HG02571 (cell line): Measurements from ENCODE around the gene EFCAB8.
"Not testable (repeated sequence)": the region's sequence is repeated elsewhere in the genome, so short reads cannot be mapped to it uniquely, and the experiment has no call there.

Experiments
- ATAC-seq: cut with Tn5 transposase; IDR thresholded peaks from one replicate; pipeline ENCODE4 v1.9.1; 2021; ENCODE audit warnings: mild to moderate bottlenecking, moderate library complexity; ENCODE audit not compliant: unreplicated experiment

Gene EFCAB8

DNA sequence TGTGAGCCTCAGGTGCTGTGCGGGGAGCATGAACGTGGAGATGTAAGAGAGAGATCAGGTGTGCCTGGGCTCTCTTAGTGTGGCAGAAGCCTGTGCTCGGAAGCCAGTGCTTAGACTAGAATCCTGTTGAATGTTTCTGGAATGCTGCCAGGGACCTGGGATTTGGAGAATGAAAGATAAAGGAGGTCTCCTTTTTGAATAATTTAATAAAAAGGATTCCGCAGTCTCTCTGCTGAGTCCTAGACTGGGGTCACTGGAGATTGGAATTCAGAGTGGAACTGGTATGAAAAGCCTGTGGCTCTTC lies 18.8 kb upstream of the EFCAB8 start:
- no peak for ATAC-seq

DNA sequence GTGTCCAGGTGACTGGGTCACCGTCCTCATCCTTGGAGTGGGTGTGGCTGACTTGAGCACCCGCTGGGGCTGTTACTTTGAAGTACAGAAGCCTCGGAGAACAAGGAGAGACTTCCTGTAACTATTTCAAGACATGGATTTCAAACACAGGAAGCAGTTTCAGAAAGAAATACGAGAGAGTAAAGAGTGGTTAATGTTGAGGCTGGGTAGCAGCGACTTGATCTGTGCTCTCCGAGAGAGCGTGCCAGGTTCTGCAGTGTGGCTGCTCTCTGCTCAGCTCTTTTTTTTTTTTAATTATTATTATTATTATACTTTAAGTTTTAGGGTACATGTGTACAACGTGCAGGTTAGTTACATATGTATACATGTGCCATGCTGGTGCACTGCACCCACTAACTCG lies 17.5 kb upstream of the EFCAB8 start:
- no peak for ATAC-seq

DNA sequence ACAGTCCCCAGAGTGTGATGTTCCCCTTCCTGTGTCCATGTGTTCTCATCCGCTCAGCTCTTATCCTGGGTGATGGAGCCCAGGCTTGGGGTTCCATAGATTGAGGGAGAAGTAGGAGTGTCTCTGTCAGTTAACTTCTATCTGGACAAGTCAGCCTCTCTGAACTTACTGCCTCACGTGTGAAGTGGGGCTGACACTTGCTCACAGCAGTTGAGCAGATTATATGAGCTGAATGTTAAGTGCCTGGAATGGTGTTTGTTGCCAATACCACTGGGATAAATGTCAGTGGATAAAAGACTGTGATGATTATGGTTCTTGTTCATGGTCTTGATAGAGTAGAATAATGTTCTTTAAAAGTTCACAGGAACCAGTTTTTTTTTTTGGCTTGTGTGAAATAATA lies 17.1 kb upstream of the EFCAB8 start:
- ATAC-seq = no peak

DNA sequence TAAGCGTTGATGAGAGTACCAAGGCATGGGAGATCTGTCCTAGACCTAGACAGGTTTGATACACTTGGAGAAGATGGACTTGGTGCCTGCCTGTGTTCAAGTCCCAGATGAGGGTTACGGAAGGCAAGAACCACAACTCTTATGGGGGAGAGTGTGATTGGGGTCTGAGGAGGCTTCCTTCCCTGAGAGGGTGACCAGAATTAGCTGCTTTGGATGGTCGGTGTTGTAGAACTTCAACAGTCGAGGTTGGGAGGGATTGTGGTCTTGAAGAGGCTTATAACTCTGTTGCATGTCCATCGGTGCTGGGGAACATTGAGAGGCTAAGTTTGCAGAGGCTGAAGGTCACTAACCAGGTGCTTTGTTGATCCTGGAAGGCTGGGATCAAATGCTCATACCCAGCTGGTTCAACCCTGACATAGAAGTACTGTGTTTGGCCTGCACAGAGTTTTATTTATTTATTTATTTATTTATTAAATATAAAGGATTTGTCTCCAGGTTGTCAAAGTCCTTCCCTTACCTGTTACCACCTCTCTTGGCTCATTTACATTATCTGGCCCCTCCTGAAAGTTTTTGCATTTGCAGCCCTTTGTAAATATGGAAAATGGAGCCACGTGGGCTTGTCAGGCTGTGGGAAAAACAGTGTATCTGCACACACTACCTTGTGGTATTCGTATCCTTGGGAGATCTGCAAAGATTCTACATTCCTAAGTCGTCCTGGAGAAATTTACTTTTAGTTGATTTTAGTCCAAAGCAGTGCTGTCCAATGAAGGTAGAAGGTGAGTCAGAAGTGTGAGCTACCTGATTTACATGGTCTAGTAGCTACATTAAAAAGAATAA lies 15.8 kb upstream of the EFCAB8 start:
- ATAC-seq = no peak

DNA sequence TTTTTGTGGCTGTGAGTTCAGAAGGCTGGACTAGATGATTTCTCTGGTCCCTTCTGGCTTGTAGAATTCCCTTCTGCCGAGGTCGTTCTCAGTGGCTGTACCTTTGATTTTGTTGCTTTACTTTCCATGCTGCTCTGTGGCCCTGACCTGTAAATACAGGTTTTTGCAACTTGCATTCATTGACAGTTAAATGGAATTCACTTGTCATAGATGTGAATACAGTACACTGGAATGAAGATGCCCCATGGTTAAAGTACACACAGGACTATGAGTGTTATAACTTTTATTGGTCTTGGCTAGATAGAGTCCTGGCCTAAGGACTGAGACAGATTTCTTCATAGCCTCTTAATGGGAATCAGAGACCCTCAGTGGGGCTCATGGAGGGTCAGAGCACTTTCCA lies 12.9 kb upstream of the EFCAB8 start:
- ATAC-seq = no peak

DNA sequence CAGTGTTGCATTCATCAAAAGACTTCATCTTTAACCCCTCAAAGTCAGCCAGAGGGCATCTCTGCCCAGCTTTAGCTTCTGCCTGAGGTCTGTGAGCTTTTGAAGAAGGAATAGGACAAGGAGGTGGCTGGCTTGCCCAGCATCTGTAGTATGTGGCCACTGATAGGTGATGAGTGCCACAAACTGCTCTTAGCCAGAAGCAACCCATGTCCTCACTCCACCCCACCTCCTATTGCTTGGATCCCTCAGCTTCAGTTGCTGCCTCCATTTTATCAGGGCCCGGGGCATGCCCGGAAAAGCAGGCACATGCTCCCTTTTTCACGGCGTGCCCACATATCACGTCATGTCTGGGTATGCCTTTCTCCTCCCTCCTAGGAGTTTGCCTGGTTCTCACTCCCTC lies 11.9 kb upstream of the EFCAB8 start:
- no peak for ATAC-seq

DNA sequence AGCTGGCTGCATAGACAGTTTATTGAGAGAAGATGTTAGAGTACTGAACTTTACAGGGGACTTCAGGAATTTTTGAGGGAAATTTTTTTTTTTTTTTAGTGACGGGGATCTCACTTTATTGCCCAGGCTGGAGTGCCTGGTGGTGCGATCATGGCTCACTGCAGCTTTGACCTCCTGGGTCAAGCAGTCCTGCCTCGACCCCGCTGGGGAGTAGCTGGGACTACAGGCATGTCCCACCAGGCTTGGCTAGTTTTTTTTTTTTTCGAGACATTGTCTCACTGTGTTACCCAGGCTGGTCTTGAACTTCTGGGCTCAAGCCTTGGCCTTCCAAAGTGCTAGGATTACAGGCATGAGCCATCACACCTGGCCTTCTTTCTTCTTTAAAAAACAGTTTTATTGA lies 10.8 kb upstream of the EFCAB8 start:
- no peak for ATAC-seq

DNA sequence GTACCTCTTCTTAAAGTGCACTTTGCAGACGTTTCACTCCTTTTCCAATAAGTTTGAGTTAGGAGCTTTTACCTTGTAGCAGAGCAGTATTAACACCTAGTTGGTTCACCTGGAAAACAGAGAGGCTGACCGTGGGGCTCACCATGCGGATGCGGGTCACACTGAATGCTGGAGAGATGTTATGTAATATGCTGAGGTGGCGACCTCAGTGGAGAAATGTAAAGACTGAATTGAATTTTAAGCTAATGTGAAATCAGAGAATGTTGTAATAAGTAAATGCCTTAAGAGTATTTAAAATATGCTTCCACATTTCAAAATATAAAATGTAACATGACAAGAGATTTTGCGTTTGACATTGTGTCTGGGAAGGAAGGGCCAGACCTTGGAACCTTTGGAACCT lies 9.9 kb upstream of the EFCAB8 start:
- ATAC-seq = no peak

DNA sequence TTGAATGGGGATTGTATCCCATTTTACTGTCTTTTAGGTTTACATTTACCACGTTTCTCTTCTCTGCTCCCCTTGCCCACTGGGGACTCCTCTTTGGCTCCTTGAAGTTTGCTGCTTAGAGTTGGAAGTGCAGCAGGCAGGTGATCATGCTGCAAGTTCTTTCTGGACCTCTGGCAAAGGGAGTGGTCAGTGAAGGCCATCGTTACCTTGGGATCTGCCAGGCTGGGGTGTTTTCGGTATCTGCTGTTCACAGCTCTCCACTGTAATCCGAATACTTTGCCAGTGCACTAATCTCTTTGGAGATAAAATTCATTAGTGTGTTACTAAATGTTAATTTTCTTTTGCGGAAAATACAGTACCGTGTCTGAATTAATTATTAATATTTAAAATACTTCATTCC lies 9.1 kb upstream of the EFCAB8 start:
- ATAC-seq = no peak

DNA sequence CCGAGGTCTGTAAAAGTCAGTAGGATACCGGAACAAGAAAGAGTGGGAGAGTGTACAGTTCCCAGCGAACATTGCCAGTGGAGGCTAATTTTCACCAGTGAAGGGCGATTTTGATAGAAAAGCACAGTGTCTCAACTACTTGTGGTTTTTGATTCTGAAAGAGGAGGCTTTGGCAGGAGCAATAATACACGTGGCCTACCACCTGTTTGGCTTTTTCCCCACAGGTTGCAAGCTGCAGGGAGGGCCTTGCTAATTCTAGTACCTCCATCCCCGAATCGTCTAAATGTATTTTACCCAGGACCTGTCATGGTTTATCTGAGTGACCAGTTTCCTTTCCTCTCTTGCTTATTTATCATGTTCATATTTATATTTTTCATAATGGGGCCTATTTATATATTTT lies 3.3 kb upstream of the EFCAB8 start:
- ATAC-seq = no peak

DNA sequence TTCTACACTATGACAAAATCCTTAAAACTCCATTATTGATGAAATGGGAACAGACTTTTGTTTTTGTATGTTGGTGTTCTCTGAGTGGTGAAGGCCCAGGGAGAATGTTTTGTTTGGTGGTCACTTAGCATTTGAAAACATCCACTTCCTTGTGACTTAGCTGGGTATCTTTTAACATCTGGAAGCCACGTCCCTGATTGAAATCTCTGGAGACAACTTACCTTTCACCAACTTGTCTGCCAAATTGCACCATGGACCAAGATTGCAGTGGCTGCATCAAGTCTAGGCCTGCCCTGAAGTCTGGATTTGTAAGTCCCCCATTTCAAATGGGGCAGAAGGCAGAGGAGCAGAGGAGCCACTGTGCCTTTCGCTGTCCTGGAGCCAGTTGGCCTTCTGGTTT lies 534 bp upstream of the EFCAB8 start:
- ATAC-seq = no peak

DNA sequence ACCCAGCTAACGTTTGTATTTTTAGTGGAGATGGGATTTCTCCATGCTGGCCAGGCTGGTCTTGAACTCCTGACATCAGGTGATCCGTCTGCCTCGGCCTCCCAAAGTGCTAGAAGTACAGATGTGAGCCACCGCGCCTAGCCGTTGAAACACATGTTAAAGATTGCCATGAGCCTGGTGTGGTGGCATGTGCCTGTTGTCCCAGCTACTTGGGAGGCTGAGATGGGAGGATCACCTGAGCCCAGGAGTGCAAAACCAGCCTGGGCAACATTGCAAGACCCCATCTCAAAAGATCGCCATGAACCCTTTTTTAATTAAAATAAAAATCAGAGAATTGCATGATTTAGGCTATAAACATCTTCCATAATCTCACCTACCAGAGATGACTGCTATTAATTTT lies 2.7 kb downstream of the EFCAB8 start:
- no peak for ATAC-seq

DNA sequence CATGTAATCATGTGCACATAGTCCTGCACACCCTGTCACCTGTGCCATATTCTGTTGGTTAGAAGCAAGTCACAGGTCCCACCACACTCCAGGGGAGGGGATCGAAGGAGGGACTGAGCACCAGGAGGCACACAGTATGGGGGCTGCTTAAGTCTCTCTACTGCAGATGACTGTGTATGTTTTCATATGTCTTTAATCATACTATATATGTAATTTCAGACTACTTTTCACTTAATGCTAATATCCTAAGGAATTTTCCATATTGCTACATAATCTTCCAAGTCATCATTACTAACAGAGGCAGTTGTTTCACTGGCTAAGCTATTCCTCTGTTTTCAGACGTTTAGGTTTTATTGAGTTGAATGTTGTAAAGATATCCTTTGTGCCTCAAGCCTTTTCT lies 10.8 kb downstream of the EFCAB8 start:
- no peak for ATAC-seq

DNA sequence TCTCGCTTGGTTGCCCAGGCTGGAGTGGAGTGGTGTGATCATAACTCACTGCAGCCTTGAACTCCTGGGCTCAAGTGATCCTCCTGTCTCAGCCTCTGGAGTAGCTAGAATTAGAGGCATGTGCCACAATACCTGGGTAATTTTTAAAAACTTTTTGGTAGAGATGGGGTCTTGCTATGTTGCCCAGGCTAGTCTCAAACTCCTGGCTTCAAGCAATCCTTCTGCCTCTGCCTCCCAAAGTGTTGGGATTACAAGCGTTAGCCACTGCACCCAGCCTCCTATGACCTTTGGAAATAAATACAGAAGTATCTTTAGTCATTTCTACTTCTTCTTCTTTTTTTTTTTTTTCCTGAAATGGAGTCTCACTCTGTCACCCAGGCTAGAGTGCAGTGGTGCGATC lies 11.8 kb downstream of the EFCAB8 start:
- ATAC-seq = not testable (repeated sequence)

DNA sequence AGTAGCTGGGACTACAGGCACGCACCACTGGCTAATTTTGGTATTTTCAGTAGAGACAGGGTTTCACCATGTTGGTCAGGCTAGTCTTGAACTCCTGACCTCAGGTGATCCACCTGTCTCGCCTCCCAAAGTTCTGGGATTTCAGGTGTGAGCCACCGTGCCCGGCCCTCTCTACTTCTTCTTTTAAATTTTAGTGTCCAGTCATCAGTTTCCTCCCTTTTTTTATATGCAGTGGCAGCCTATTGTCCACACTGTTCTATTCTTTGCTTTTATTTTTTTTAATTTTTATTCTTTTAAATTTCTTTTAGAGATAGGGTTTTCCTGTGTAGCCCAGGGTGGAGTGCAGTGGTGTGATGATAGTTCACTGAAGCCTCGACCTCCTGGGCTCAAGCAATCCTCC lies 12.3 kb downstream of the EFCAB8 start:
- ATAC-seq = no peak

DNA sequence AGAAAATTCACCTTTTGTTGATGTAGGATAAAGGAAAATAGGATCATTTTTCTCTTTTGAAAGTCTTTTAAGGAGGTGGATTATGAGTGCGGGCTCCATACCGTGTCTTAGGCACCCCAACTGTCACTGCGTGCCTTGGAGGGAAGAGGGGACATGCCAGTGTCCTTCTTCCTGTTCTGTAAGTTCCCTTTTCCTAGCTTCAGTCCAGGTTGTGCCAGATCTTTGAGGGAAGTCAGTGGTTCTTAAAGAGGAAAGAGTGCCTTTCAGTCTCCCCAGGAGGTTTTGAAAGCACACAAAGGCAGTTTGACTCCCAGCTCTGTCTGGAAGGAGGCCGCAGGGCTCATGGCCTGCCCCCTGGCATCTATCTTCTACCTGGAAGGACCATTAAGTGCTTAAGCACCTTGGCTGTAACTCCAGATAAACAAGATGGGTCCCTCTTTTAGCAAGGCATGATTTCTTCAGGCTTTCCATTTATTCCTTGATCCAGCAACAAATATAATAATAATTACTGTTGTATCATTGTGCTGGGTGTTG lies 13.0 kb downstream of the EFCAB8 start:
- ATAC-seq = no peak

DNA sequence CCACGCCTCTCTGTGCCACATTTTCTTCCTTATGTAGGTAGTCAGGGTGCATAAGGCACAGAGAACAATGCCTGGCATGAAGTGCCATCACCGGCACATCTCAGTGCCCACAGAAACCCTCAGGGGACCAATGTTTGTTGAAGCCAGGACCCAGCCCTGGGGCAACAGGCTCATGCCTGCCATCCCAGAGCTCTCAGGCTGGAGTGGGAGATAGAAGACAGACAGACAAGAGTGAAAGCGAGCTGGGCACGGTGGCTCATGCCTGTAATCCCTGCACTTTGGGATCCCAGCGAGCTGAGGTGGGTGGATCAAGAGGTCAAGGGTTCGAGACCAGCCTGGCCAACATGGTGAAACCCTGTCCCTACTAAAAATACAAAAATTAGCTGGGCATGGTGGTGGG lies 13.5 kb downstream of the EFCAB8 start:
- ATAC-seq = no peak

DNA sequence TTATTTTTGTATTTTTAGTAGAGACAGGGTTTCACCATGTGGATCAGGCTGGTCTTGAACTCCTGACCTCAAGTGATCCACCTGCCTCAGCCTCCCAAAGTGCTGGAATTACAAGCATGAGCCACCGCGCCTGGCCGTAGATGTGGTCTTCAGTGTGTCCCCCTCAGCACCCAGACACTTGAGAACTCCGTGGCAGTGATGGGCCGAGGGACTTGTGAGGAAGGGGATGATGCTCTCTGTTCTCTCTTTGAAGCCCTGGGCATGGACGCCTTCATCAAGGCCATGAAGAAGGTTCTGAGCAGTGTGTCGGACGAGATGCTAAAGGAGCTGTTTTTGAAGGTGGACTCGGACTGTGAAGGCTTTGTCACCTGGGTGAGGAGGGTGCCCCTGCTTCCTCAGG lies 16.9 kb downstream of the EFCAB8 start:
- no peak for ATAC-seq

DNA sequence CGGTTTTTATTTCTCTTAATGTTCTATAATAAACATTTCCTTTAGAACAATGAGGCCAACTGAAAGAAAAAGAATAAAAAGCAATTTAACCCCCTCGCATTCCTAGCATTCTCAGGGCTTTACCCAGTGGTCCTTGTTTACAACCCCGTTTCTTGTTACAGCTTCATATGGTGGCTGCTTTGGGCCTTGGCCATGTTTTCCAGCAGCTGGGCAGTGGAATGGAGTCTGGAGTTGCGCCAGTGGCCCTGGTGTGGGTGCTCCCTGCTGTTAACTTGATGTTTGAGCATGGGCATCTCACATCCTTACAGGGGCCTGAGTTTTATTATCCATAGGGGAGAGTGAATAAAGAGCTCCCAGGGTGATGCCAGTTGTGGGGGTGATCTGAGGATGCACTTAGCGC lies 18.8 kb downstream of the EFCAB8 start:
- no peak for ATAC-seq

DNA sequence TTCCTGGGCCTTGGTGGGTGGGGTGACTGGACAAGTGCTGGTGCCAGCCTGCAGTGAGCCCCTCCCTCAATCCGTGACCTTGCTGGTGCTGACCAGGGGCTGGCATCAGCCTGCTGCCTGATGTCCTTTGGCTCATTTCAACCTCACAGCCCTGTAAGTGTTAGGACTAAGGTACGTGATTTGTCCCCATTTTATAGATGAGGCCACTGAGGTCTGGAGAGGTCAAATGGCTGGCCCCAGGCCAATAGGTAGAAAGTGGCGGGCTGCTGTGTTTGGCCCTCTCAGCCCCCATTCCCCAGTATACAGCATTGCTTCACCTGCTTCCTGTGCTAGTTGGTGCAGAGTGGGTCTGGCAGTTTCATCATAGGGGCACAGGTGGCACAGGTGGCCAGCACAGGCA lies 20.1 kb downstream of the EFCAB8 start:
- ATAC-seq = no peak

DNA sequence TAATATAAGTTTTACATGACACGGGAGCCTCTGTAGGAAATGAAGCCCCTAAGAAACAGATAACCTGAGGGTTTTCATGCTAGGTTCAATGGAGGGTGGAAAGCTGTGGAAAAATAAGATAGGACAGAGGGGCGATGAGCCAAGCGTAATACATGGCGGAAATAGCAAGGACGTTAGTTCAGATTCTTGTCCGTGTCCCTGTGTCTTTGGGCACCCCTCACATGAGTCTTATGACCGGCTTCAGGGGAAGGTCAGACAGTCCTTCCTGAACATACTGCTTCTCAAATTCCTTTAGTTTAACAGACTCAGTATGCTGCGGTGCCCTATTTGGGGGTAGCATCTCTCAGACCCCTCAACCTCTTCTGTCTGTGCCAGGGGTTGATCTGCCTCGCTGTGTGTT lies 20.8 kb downstream of the EFCAB8 start:
- no peak for ATAC-seq

DNA sequence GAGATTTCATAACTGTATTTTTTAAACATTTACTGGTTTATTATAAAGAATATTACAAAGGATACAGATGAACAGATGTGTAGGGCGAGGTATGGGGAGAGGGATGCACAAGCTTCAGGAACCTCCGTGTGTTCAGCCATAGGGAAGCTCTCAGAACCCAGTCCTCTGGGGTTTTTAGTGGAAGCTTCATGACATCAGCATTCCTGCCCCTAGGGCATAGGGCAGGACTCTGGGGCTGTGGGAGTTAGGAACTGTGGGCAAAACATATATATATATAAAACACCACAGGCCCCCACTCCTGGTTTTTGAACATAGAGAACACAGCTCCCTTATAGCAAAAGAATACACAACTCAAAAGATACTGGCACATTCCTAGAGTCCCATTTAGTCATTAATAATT lies 21.9 kb downstream of the EFCAB8 start:
- no peak for ATAC-seq

DNA sequence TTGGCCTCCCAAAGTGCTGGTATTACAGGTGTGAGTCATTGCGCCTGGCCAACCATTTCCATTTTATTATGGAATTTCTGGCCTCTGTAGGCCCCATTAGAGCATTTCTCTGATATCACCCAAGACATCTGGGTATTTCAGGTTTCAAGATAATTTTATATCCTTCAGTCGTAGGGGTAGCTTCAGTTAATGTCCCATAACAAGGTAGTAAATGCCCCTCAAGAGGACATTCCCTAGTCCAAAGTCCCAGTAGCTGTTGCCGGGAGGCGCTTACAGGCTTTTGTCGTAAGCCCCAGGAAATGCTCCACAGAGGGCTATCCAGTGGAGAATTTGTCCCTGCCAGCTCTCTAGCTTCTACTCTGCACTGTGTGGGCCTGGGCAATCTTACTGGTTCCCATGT lies 24.4 kb downstream of the EFCAB8 start:
- ATAC-seq = no peak
